Suprapubic skin (tissue), 4 donors: ENCODE results near the gene ZNF181. TPM values are rescaled to one million over a fixed set of nuclear protein-coding genes. Genes with fewer than 3 reads are reported as not detected.

Source experiments
- DNase-seq, 2 donors: peaks; one replicate each; pipeline ENCODE4 v3.0.0-alpha.2; 2019; ENCODE audit warnings: low spot score in 2 of 2
- H3K27ac ChIP-seq: fragments of 200-600 bp; sonication (generic); one replicate; pipeline ENCODE4 v1.5.1; 2019
- H3K27me3 ChIP-seq: fragments of 200-600 bp; sonication (generic); one replicate; pipeline ENCODE4 v1.5.1; 2019
- H3K36me3 ChIP-seq: fragments of 200-600 bp; sonication (generic); one replicate; pipeline ENCODE4 v1.5.1; 2019
- H3K4me1 ChIP-seq: fragments of 200-600 bp; sonication (generic); one replicate; pipeline ENCODE4 v1.5.1; 2019
- H3K4me3 ChIP-seq: fragments of 200-600 bp; sonication (generic); one replicate; pipeline ENCODE4 v1.5.1; 2019; ENCODE audit warnings: mild to moderate bottlenecking
- H3K9me3 ChIP-seq: fragments of 200-600 bp; sonication (generic); one replicate; pipeline ENCODE4 v1.5.1; 2019
- CTCF ChIP-seq, 2 donors: fragments of 200-600 bp in 1 of 2; fragments of 450-650 bp in 1 of 2; sonication (generic) in 1 of 2; IDR thresholded peaks; one replicate each; pipeline ENCODE4 v1.5.1; 2016 to 2019; ENCODE audit warnings: antibody characterized with exemption in 2 of 2, mild to moderate bottlenecking in 1 of 2, moderate library complexity in 1 of 2
- EP300 ChIP-seq: sonication (generic); formaldehyde crosslinking; IDR thresholded peaks from one replicate; pipeline ENCODE4 v1.6.1; 2017; ENCODE audit warnings: antibody characterized with exemption
- POLR2A ChIP-seq, 2 donors: fragments of 450-650 bp; IDR thresholded peaks; one replicate each; pipeline ENCODE4 v1.6.1; 2017; ENCODE audit warnings: antibody characterized with exemption in 2 of 2, mild to moderate bottlenecking in 2 of 2, moderate library complexity in 2 of 2
- POLR2AphosphoS5 ChIP-seq, 3 donors: sonication (generic); formaldehyde crosslinking; IDR thresholded peaks; one replicate each; pipeline ENCODE4 v1.6.1; 2017; ENCODE audit warnings: antibody characterized with exemption in 3 of 3
- WGBS: methylation state at CpG from one replicate; pipeline ENCODE4 v1.1.5; 2018; 5-methylcytosine and 5-hydroxymethylcytosine counted together
- total RNA-seq, 4 donors: library from RNA; depleted of rRNA; stranded (reverse); fragments of >200 nt; gene quantifications; one replicate each; pipeline ENCODE4 v1.1.0, GENCODE V29; 2016

The ZNF181 gene
- total RNA-seq, 4 donors from 2014 or later = 9.2 to 28.3 (median 18.4) TPM

- Histone ChIP-seq H3K4me3 (no peak overlapping the region), H3K27ac (no peak overlapping the region), H3K4me1 (no peaks in the 10 kb centered on the region), H3K36me3 (no peaks in the 10 kb centered on the region), H3K9me3 (no peaks in the 10 kb centered on the region), H3K27me3 (no peaks in the 10 kb centered on the region)
- WGBS = 62% methylated on average over 3 of the region's 3 CpGs
- TF ChIP-seq POLR2A (IDR thresholded peaks at IDR 0.05) = no peak
- TF ChIP-seq POLR2AphosphoS5 (IDR thresholded peaks at IDR 0.05) = no peak
- no peak for TF ChIP-seq EP300
- no peak for TF ChIP-seq CTCF (IDR thresholded peaks at IDR 0.05)
- no peak for DNase-seq
Observed at GRCh38 chr19:34787059-34787824, 53.2 kb downstream of the ZNF181 start.

GRCh38 chr19:34788074-34788473 is 54.0 kb downstream of the ZNF181 start:
- no peaks in the 10 kb centered on the region for H3K36me3 ChIP-seq
- no peaks in the 10 kb centered on the region for H3K27me3 ChIP-seq
- H3K4me3 ChIP-seq = no peak overlapping the region
- 63% methylated on average over 2 of the region's 2 CpGs for WGBS
- H3K4me1 ChIP-seq = no peaks in the 10 kb centered on the region
- no peak for DNase-seq
- no peaks in the 10 kb centered on the region for H3K9me3 ChIP-seq
- no peak overlapping the region for H3K27ac ChIP-seq
- TF ChIP-seq POLR2AphosphoS5 (IDR thresholded peaks at IDR 0.05) (no peak), EP300 (no peak), CTCF (IDR thresholded peaks at IDR 0.05) (no peak), POLR2A (IDR thresholded peaks at IDR 0.05) (no peak)

- no peak for DNase-seq
- Histone ChIP-seq H3K36me3 (no peaks in the 10 kb centered on the region), H3K9me3 (no peaks in the 10 kb centered on the region), H3K4me1 (no peaks in the 10 kb centered on the region), H3K27ac (no peak overlapping the region), H3K27me3 (no peaks in the 10 kb centered on the region), H3K4me3 (no peak overlapping the region)
- TF ChIP-seq POLR2A (IDR thresholded peaks at IDR 0.05) (no peak), POLR2AphosphoS5 (IDR thresholded peaks at IDR 0.05) (no peak), EP300 (no peak), CTCF (IDR thresholded peaks at IDR 0.05) (no peak)
- WGBS = 65% methylated on average over 3 of the region's 3 CpGs
Observed at GRCh38 chr19:34793565-34793964, 59.5 kb downstream of the ZNF181 start.

- no peaks in the 10 kb centered on the region for H3K36me3 ChIP-seq
- no peaks in the 10 kb centered on the region for H3K9me3 ChIP-seq
- no peak overlapping the region for H3K27ac ChIP-seq
- no peak for DNase-seq
- no peaks in the 10 kb centered on the region for H3K27me3 ChIP-seq
- no peaks in the 10 kb centered on the region for H3K4me1 ChIP-seq
- 69% methylated on average over 9 of the region's 9 CpGs for WGBS
- no peak for TF ChIP-seq POLR2AphosphoS5 (IDR thresholded peaks at IDR 0.05)
- no peak for TF ChIP-seq EP300
- no peak for TF ChIP-seq CTCF (IDR thresholded peaks at IDR 0.05)
- no peak for TF ChIP-seq POLR2A (IDR thresholded peaks at IDR 0.05)
- H3K4me3 ChIP-seq = no peak overlapping the region
Observed at GRCh38 chr19:34794066-34794960, 60.3 kb downstream of the ZNF181 start.

Other genes with a start within 250 kb of the ZNF181 start
- 10 to 100 TPM in 1 of 4 donors, 1 to 10 TPM in 2, under 1 TPM in 1; 0.18 to 12.1 (median 4.5) TPM for gene SCGB2B2, start 57.1 kb upstream of the ZNF181 start, total RNA-seq
- 10 to 100 TPM in 3 of 4 donors, 1 to 10 TPM in 1; 9.8 to 33.8 (median 21.4) TPM for gene ZNF302, start 56.6 kb upstream of the ZNF181 start, total RNA-seq
- gene ZNF599, start 39.0 kb downstream of the ZNF181 start, total RNA-seq = 10 to 100 TPM in 2 of 4 donors, 1 to 10 TPM in 2; 3.4 to 12.8 (median 9.2) TPM
- 1 to 10 TPM in 2 of 4 donors, under 1 TPM in 2; 0.44 to 3.4 (median 1.5) TPM for gene ZNF30, start 192.7 kb downstream of the ZNF181 start, total RNA-seq
- 1 to 10 TPM; 2.5 to 6.5 (median 3.7) TPM for gene ZNF792, start 230.0 kb downstream of the ZNF181 start, total RNA-seq